Astrocyte (in vitro differentiated cells and primary cell): ENCODE measurements around the gene MYO9A. TPM values are rescaled to one million over a fixed set of nuclear protein-coding genes. Genes with fewer than 3 reads are reported as not detected.

Experiments
- DNase-seq: peaks from one replicate; pipeline ENCODE4 v3.0.0-alpha.2; 2010; ENCODE audit warnings: low read depth
- FAIRE-seq: peaks from 2 replicates; lab custom pipeline; 2011; peaks lifted over from hg19 to GRCh38; lab: Jason Lieb, UNC
- H2AFZ ChIP-seq: 2 replicates; pipeline ENCODE4 v1.6.0; 2012; ENCODE audit warnings: low read depth, low read length, inconsistent platforms
- H3K27ac ChIP-seq: 2 replicates; pipeline ENCODE4 v1.5.1; 2011; ENCODE audit warnings: low read depth, low read length, inconsistent platforms
- H3K27me3 ChIP-seq: 2 replicates; pipeline ENCODE4 v1.6.0; 2011; ENCODE audit warnings: low read length, inconsistent platforms; ENCODE audit not compliant: insufficient read depth
- H3K36me3 ChIP-seq: 2 replicates; pipeline ENCODE4 v1.5.1; 2011; ENCODE audit warnings: low read length, inconsistent platforms; ENCODE audit not compliant: insufficient read depth
- H3K4me1 ChIP-seq: 2 replicates; pipeline ENCODE4 v1.5.1; 2011; ENCODE audit warnings: low read length, inconsistent platforms; ENCODE audit not compliant: insufficient read depth
- H3K4me2 ChIP-seq: 2 replicates; pipeline ENCODE4 v1.6.0; 2012; ENCODE audit warnings: low read length, inconsistent platforms
- H3K4me3 ChIP-seq: 2 replicates; pipeline ENCODE4 v1.5.1; 2011; ENCODE audit warnings: low read depth, mild to moderate bottlenecking, low read length, inconsistent platforms; ENCODE audit not compliant: insufficient read depth
- H3K79me2 ChIP-seq: 2 replicates; pipeline ENCODE4 v1.6.0; 2012; ENCODE audit warnings: mild to moderate bottlenecking, low read length, inconsistent platforms; ENCODE audit not compliant: insufficient read depth
- H3K9ac ChIP-seq: 2 replicates; pipeline ENCODE4 v1.6.0; 2012; ENCODE audit warnings: mild to moderate bottlenecking, low read length, inconsistent platforms
- H3K9me3 ChIP-seq: 2 replicates; pipeline ENCODE4 v1.5.1; 2012; ENCODE audit warnings: low read depth, mild to moderate bottlenecking, low read length, inconsistent platforms; ENCODE audit not compliant: insufficient read depth
- H4K20me1 ChIP-seq: 2 replicates; pipeline ENCODE4 v1.6.0; 2012; ENCODE audit warnings: low read length, inconsistent platforms; ENCODE audit not compliant: insufficient read depth
- H3K27ac Mint-ChIP-seq: one replicate; pipeline ENCODE4 v1.8.0; 2021; ENCODE audit warnings: mild to moderate bottlenecking, mixed read lengths; ENCODE audit not compliant: unreplicated experiment
- H3K27me3 Mint-ChIP-seq: one replicate; pipeline ENCODE4 v1.8.0; 2021; ENCODE audit warnings: low read depth, mixed read lengths; ENCODE audit not compliant: unreplicated experiment
- H3K36me3 Mint-ChIP-seq: one replicate; pipeline ENCODE4 v1.8.0; 2021; ENCODE audit warnings: low read depth, mixed read lengths; ENCODE audit not compliant: unreplicated experiment
- H3K4me1 Mint-ChIP-seq: one replicate; pipeline ENCODE4 v1.8.0; 2021; ENCODE audit warnings: low read depth, mixed read lengths; ENCODE audit not compliant: unreplicated experiment
- H3K4me3 Mint-ChIP-seq: one replicate; pipeline ENCODE4 v1.8.0; 2021; ENCODE audit warnings: mild to moderate bottlenecking, moderate library complexity, mixed read lengths; ENCODE audit not compliant: unreplicated experiment
- H3K9me3 Mint-ChIP-seq: one replicate; pipeline ENCODE4 v1.8.0; 2021; ENCODE audit warnings: mild to moderate bottlenecking, mixed read lengths; ENCODE audit not compliant: unreplicated experiment
- EZH2 ChIP-seq: IDR thresholded peaks from 2 replicates; pipeline ENCODE4 v1.6.1; 2012; ENCODE audit warnings: mild to moderate bottlenecking, low read length, inconsistent platforms; ENCODE audit not compliant: insufficient read depth
- total RNA-seq: library from RNA; stranded (reverse); gene quantifications from 2 replicates; pipeline ENCODE4 v1.2.1, GENCODE V29; 2021
- TF ChIP-seq, protein P1 (sequence below): IDR thresholded peaks from 2 replicates; pipeline ENCODE4 v1.5.1; 2011; ENCODE audit warnings: low read depth, mild to moderate bottlenecking, inconsistent platforms, low read length, moderate library complexity; ENCODE audit not compliant: insufficient read depth

The MYO9A gene
- total RNA-seq, 1 donor from 2014 or later = 26.4 TPM

DNA sequence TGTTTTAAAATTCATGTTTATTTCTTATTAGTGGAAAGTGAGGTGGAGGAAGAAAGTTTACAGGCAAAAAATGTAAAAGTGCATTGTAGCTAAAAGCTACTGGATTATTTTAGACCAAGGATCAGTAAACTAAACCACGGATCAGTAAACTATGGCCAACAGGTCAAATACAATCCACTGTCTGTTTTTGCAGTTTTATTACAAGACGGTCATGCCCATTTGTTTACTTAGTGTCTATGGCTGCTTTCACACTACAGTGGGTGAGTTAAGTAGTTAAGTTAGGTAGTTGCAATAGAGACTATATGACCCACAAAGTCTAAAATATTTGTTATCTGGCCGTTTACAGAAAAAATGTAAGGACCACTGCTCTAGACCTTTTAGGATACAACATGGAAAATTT is 225.6 kb downstream of the MYO9A start:
- Histone ChIP-seq H3K36me3 (peaks cover 7% of the 10 kb centered on the region), H3K4me3 (no peak overlapping the region), H3K9ac (no peak overlapping the region), H3K4me1 (no peaks in the 10 kb centered on the region), H3K9me3 (no peaks in the 10 kb centered on the region), H3K79me2 (no peaks in the 10 kb centered on the region), H2AFZ (no peak overlapping the region), H3K27me3 (no peaks in the 10 kb centered on the region), H3K4me2 (no peak overlapping the region), H3K27ac (no peak overlapping the region), H4K20me1 (no peaks in the 10 kb centered on the region)
- FAIRE-seq (no peak), DNase-seq (no peak)
- H3K36me3 Mint-ChIP-seq = peaks cover 7% of the 10 kb centered on the region
- H3K27ac Mint-ChIP-seq = no peak overlapping the region
- TF ChIP-seq EZH2 = no peak
- TF ChIP-seq, protein P1, sequence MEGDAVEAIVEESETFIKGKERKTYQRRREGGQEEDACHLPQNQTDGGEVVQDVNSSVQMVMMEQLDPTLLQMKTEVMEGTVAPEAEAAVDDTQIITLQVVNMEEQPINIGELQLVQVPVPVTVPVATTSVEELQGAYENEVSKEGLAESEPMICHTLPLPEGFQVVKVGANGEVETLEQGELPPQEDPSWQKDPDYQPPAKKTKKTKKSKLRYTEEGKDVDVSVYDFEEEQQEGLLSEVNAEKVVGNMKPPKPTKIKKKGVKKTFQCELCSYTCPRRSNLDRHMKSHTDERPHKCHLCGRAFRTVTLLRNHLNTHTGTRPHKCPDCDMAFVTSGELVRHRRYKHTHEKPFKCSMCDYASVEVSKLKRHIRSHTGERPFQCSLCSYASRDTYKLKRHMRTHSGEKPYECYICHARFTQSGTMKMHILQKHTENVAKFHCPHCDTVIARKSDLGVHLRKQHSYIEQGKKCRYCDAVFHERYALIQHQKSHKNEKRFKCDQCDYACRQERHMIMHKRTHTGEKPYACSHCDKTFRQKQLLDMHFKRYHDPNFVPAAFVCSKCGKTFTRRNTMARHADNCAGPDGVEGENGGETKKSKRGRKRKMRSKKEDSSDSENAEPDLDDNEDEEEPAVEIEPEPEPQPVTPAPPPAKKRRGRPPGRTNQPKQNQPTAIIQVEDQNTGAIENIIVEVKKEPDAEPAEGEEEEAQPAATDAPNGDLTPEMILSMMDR = no peak
- no peaks in the 10 kb centered on the region for H3K9me3 Mint-ChIP-seq
- peaks cover 7% of the 10 kb centered on the region for H3K4me1 Mint-ChIP-seq
- H3K4me3 Mint-ChIP-seq = no peak overlapping the region
- no peaks in the 10 kb centered on the region for H3K27me3 Mint-ChIP-seq

DNA sequence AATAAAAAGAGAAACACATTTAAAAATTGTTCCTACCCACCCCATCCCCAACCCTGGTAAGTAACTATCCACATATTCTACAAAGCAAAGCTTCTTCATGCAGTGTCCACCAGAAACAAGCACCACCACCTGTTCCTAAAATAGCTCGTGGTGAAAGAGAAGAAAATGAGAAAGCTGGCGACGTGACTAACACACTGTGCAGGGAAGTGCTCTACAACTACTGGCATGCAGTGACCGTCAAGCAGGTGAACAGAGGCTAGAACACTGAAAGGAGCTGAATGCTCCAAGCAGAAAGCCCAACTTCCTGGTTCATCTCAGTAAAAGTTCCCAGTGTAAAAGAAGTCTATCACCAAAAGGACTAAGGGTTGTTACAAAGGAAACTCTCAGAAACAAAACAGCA is 226.9 kb downstream of the MYO9A start:
- H3K27ac ChIP-seq = no peak overlapping the region
- Mint-ChIP-seq H3K27ac (no peak overlapping the region), H3K4me1 (peaks cover 7% of the 10 kb centered on the region), H3K36me3 (peaks cover 5% of the 10 kb centered on the region), H3K4me3 (no peak overlapping the region), H3K27me3 (no peaks in the 10 kb centered on the region), H3K9me3 (no peaks in the 10 kb centered on the region)
- H3K4me2 ChIP-seq = no peak overlapping the region
- no peak for DNase-seq
- H3K9me3 ChIP-seq = no peaks in the 10 kb centered on the region
- no peak overlapping the region for H3K9ac ChIP-seq
- H3K4me1 ChIP-seq = no peaks in the 10 kb centered on the region
- no peak overlapping the region for H3K4me3 ChIP-seq
- TF ChIP-seq EZH2 = no peak
- TF ChIP-seq, protein P1 = no peak
- no peak overlapping the region for H2AFZ ChIP-seq
- no peak for FAIRE-seq
- no peaks in the 10 kb centered on the region for H3K27me3 ChIP-seq
- H3K36me3 ChIP-seq = peaks cover 14% of the 10 kb centered on the region
- no peaks in the 10 kb centered on the region for H3K79me2 ChIP-seq
- H4K20me1 ChIP-seq = no peaks in the 10 kb centered on the region

DNA sequence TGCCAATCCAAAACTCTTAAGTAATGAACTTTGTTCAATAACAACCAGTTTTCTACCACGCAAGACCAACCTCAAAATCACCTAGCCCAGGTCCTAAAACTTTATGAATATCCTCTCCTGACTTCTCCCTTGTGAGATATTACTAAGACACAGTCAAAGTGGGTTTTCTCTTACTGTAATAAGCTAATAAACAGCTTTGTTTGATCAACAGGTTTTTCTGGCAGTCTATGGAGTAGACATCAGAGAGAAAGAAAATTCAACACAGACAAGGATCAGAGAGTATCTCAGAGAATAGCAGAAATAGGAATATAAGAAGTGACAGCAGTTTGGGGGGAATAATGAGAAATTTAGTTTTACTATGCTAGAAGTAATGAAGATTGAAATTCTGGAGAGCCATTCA is 228.0 kb downstream of the MYO9A start:
- Mint-ChIP-seq H3K36me3 (peaks cover 5% of the 10 kb centered on the region), H3K27me3 (no peaks in the 10 kb centered on the region), H3K9me3 (no peaks in the 10 kb centered on the region), H3K27ac (no peak overlapping the region), H3K4me1 (peaks cover 7% of the 10 kb centered on the region), H3K4me3 (no peak overlapping the region)
- DNase-seq (no peak), FAIRE-seq (no peak)
- Histone ChIP-seq H3K4me3 (no peak overlapping the region), H3K4me1 (no peaks in the 10 kb centered on the region), H3K27ac (no peak overlapping the region), H3K27me3 (no peaks in the 10 kb centered on the region), H3K79me2 (no peaks in the 10 kb centered on the region), H4K20me1 (no peaks in the 10 kb centered on the region), H3K9me3 (no peaks in the 10 kb centered on the region), H3K4me2 (no peak overlapping the region), H2AFZ (no peak overlapping the region), H3K9ac (no peak overlapping the region), H3K36me3 (peaks cover 20% of the 10 kb centered on the region)
- TF ChIP-seq, protein P1 = no peak
- no peak for TF ChIP-seq EZH2
